ENCODE results near the gene GTF2E1. TPM values are rescaled to one million over a fixed set of nuclear protein-coding genes. Genes with fewer than 3 reads are reported as not detected.

The GTF2E1 gene
- total and polyA plus RNA-seq, 2 donors (not counting 1 experiment from before 2014, with no cell fraction given): 6.0 to 24.7 TPM

DNA sequence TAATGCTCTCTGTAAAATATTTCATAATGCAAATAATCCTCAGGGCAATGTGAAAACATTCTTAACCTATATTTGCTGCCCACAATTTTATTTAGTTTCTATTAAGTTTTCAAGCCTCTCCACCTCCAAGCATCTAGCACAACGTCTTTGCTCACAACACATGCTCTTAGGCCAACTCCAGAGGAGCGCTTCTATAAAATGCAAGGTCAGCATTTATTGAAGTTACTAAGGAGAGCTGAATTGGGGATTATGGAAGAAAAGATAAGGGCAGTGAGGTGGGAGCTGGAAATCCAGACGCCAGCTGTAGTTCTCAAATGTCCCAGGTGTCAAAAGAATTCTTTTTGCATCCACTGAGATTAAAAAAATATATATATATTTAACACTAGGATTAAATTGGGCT lies 1.2 kb upstream of the GTF2E1 start:
- TF ChIP-seq CTCF (IDR thresholded peaks at IDR 0.05): no peak
- TF ChIP-seq EZH2 (IDR thresholded peaks at IDR 0.05; ENCODE audit: borderline replicate concordance, insufficient read depth, low read depth, low read length, poor library complexity, severe bottlenecking): no peak
- no peaks in the 10 kb centered on the region for H3K9me3 ChIP-seq (ENCODE audit: control extremely low read depth in 1 of 3, control insufficient read depth in 2 of 3, insufficient read depth in 1 of 3, low read length in 2 of 3)
- peak overlapping the region; percentile 78 to 98 (median 94) for H3K4me3 ChIP-seq (ENCODE audit: control extremely low read depth in 1 of 5, extremely low read depth in 1 of 5, insufficient read depth in 1 of 5, low read depth in 2 of 5, low read length in 4 of 5)
- intact Hi-C loops (cut with micrococcal nuclease): loop anchor here (5.0 kb wide), 1 partner anchor 1039 kb away; the partner anchor contains the start of gene CFAP91
- peak overlapping the region; percentile 76 for H3K4me2 ChIP-seq (replicated peaks; ENCODE audit: low read depth, low read length, poor library complexity, severe bottlenecking)
- no peak for DNase-seq
- peak overlapping the region; percentile 46 for H3K27ac Mint-ChIP-seq
- H3K27me3 ChIP-seq (replicated peaks in 1 of 4; ENCODE audit: control extremely low read depth in 1 of 4, control insufficient read depth in 3 of 4, insufficient read depth in 4 of 4, low read length in 3 of 4): no peaks in the 10 kb centered on the region
- H3K79me2 ChIP-seq (ENCODE audit: control insufficient read depth, insufficient read depth, low read length): peaks cover 46% of the 10 kb centered on the region
- no peaks in the 10 kb centered on the region for H3K27me3 Mint-ChIP-seq
- no peaks in the 10 kb centered on the region for H3K9me3 Mint-ChIP-seq (ENCODE audit: insufficient read depth)
- no peak for ATAC-seq (ENCODE audit: low read depth)
- H3K4me3 Mint-ChIP-seq: peak overlapping the region; percentile 95
- peak overlapping the region; percentile 99 for H3K9ac ChIP-seq (ENCODE audit: low read length)
- H3K4me1 ChIP-seq (ENCODE audit: control insufficient read depth in 2 of 2, insufficient read depth in 2 of 2, low read length in 2 of 2): peaks cover 12 to 15% of the 10 kb centered on the region in 2 donors
- no CpG with 5 or more reads among the region's 3 CpGs for WGBS (ENCODE audit: insufficient coverage)
- CTCF ChIA-PET: no interaction called here
- peaks cover 8% of the 10 kb centered on the region for H4K20me1 ChIP-seq (ENCODE audit: control insufficient read depth, insufficient read depth, low read length, poor library complexity, severe bottlenecking)
- POLR2A ChIA-PET: interaction anchor here (1.3 kb wide), 1 partner anchor 646 kb away, joined by 3 read pairs; no protein-coding TSS in a partner anchor
- H3K27ac ChIP-seq (ENCODE audit: low read length in 2 of 2): no peak overlapping the region
- H3K4me1 Mint-ChIP-seq: peaks cover 29% of the 10 kb centered on the region
- peaks cover 0 to 4% of the 10 kb centered on the region in 2 experiments for H3K36me3 ChIP-seq (replicated peaks in 1 of 2; ENCODE audit: control extremely low read depth in 1 of 2, control insufficient read depth in 1 of 2, extremely low read depth in 1 of 2, insufficient read depth in 2 of 2, low read length in 1 of 2)
- peak overlapping the region; percentile 88 for H2AFZ ChIP-seq (ENCODE audit: insufficient read depth, low read depth, low read length, poor library complexity, severe bottlenecking)

GRCh38 chr3:120741837-120742197 lies 727 bp upstream of the GTF2E1 start:
- H3K4me3 Mint-ChIP-seq: peak overlapping the region; percentile 95

More at GRCh38 chr3:120741837-120742197, 727 bp upstream of the GTF2E1 start:
- H3K9me3 ChIP-seq (ENCODE audit: control extremely low read depth in 1 of 3, control insufficient read depth in 2 of 3, insufficient read depth in 1 of 3, low read length in 2 of 3): no peaks in the 10 kb centered on the region
- peak overlapping the region; percentile 76 for H3K4me2 ChIP-seq (replicated peaks; ENCODE audit: low read depth, low read length, poor library complexity, severe bottlenecking)
- intact Hi-C loops (cut with micrococcal nuclease): loop anchor here (1.0 to 5.0 kb wide), 8 partner anchors 23 to 1501 kb away; partner anchors contain the start of genes B4GALT4, CFAP91, COX17 and LRRC58
- H3K27ac ChIP-seq (ENCODE audit: low read length in 2 of 2): peak overlapping the region; percentile 99 to 100
- H3K27ac Mint-ChIP-seq: peak overlapping the region; percentile 96
- H3K4me3 ChIP-seq (ENCODE audit: control extremely low read depth in 1 of 5, extremely low read depth in 1 of 5, insufficient read depth in 1 of 5, low read depth in 2 of 5, low read length in 4 of 5): peak overlapping the region; percentile 78 to 98 (median 94)
- H3K27me3 Mint-ChIP-seq: no peaks in the 10 kb centered on the region
- ATAC-seq (ENCODE audit: low read depth): no peak
- no peaks in the 10 kb centered on the region for H3K27me3 ChIP-seq (replicated peaks in 1 of 4; ENCODE audit: control extremely low read depth in 1 of 4, control insufficient read depth in 3 of 4, insufficient read depth in 4 of 4, low read length in 3 of 4)
- WGBS (ENCODE audit: insufficient coverage): 19% methylated on average over 8 of the region's 10 CpGs
- ChIA-PET CTCF (interaction anchor here (1.4 kb wide), 1 partner anchor 37 kb away, joined by 4 read pairs; no protein-coding TSS in a partner anchor), POLR2A (interaction anchor here (1.3 kb wide), 1 partner anchor 647 kb away, joined by 3 read pairs; no protein-coding TSS in a partner anchor)
- TF ChIP-seq EZH2 (IDR thresholded peaks at IDR 0.05; ENCODE audit: borderline replicate concordance, insufficient read depth, low read depth, low read length, poor library complexity, severe bottlenecking): no peak
- no peak for TF ChIP-seq CTCF (IDR thresholded peaks at IDR 0.05)
- peak overlapping the region; percentile 99 for H3K9ac ChIP-seq (ENCODE audit: low read length)
- H3K4me1 Mint-ChIP-seq: peaks cover 29% of the 10 kb centered on the region
- peak overlapping the region; percentile 88 for H2AFZ ChIP-seq (ENCODE audit: insufficient read depth, low read depth, low read length, poor library complexity, severe bottlenecking)
- DNase-seq: no peak
- H3K9me3 Mint-ChIP-seq (ENCODE audit: insufficient read depth): no peaks in the 10 kb centered on the region
- H3K36me3 ChIP-seq (replicated peaks in 1 of 2; ENCODE audit: control extremely low read depth in 1 of 2, control insufficient read depth in 1 of 2, extremely low read depth in 1 of 2, insufficient read depth in 2 of 2, low read length in 1 of 2): peaks cover 0 to 4% of the 10 kb centered on the region in 2 experiments
- peaks cover 12 to 15% of the 10 kb centered on the region in 2 donors for H3K4me1 ChIP-seq (ENCODE audit: control insufficient read depth in 2 of 2, insufficient read depth in 2 of 2, low read length in 2 of 2)
- H4K20me1 ChIP-seq (ENCODE audit: control insufficient read depth, insufficient read depth, low read length, poor library complexity, severe bottlenecking): peaks cover 8% of the 10 kb centered on the region
- peaks cover 51% of the 10 kb centered on the region for H3K79me2 ChIP-seq (ENCODE audit: control insufficient read depth, insufficient read depth, low read length)

Measured in B cell (primary cell).